ENCODE measurements around the gene EPB41L5.
"Not testable (repeated sequence)": the region's sequence is repeated elsewhere in the genome, so short reads cannot be mapped to it uniquely, and the experiment has no call there.

DNA sequence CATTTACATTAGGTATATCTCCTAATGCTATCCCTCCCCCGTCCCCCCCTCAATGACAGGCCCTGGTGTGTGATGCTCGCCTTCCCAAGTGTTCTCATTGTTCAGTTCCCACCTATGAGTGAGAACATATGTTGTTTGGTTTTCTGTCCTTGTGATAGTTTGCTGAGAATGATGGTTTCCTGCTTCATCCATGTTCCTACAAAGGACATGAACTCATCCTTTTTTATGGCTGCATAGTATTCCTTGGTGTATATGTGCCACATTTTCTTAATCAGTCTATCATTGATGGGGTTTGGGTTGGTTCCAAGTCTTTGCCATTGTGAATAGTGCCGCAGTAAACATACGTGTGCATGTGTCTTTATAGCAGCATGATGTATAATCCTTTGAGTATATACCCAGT is 32.9 kb downstream of the EPB41L5 start:
- TF ChIP-seq, protein P1, sequence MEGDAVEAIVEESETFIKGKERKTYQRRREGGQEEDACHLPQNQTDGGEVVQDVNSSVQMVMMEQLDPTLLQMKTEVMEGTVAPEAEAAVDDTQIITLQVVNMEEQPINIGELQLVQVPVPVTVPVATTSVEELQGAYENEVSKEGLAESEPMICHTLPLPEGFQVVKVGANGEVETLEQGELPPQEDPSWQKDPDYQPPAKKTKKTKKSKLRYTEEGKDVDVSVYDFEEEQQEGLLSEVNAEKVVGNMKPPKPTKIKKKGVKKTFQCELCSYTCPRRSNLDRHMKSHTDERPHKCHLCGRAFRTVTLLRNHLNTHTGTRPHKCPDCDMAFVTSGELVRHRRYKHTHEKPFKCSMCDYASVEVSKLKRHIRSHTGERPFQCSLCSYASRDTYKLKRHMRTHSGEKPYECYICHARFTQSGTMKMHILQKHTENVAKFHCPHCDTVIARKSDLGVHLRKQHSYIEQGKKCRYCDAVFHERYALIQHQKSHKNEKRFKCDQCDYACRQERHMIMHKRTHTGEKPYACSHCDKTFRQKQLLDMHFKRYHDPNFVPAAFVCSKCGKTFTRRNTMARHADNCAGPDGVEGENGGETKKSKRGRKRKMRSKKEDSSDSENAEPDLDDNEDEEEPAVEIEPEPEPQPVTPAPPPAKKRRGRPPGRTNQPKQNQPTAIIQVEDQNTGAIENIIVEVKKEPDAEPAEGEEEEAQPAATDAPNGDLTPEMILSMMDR (IDR thresholded peaks at IDR 0.05): not testable (repeated sequence)
- TF ChIP-seq EZH2phosphoT487 (IDR thresholded peaks at IDR 0.05): not testable (repeated sequence)
